Common myeloid progenitor, CD34-positive (primary cell): ENCODE data around the gene SLC10A1.
A peak's percentile ranks its signal among the peaks of the same experiment; 100 is the strongest.
"Not testable (repeated sequence)": the region's sequence is repeated elsewhere in the genome, so short reads cannot be mapped to it uniquely, and the experiment has no call there.

Experiments
- CTCF ChIA-PET: fragments of 350-600 bp; sonication (Branson Sonifier 250); formaldehyde crosslinking; loops from one replicate; lab custom pipeline; 2021; ENCODE audit warnings: antibody characterized with exemption; lab: Charles Lee
- POLR2A ChIA-PET: fragments of 350-600 bp; sonication (Branson Sonifier 250); formaldehyde crosslinking; loops from one replicate; lab custom pipeline; 2021; ENCODE audit warnings: antibody characterized with exemption; lab: Charles Lee
- DNase-seq, 3 donors: peaks; one replicate each; pipeline versions ENCODE4 v3.0.0 to v3.0.0-alpha.2; 2013
- H3K27ac ChIP-seq, 2 experiments: 1 replicate in 1 of 2; 2 replicates in 1 of 2; pipeline ENCODE4 v1.7.0; 2013; ENCODE audit warnings: inconsistent platforms in 2 of 2, low read length in 2 of 2, mild to moderate bottlenecking in 2 of 2, low read depth in 1 of 2, moderate library complexity in 1 of 2; ENCODE audit not compliant: severe bottlenecking in 2 of 2, insufficient read depth in 1 of 2, poor library complexity in 1 of 2
- H3K27me3 ChIP-seq, 5 experiments: replicated peaks in 2 of 5; 1 replicate in 3 of 5; 2 replicates in 2 of 5; pipeline versions ENCODE4 v1.6.1 to v1.7.0; 2013; ENCODE audit warnings: low read length in 4 of 5, mild to moderate bottlenecking in 2 of 5, moderate library complexity in 2 of 5, inconsistent platforms in 1 of 5; ENCODE audit not compliant: insufficient read depth in 5 of 5, control insufficient read depth in 4 of 5
- H3K36me3 ChIP-seq, 4 experiments: 1 replicate in 2 of 4; 2 replicates in 2 of 4; pipeline versions ENCODE4 v1.6.1 to v1.7.0; 2013; ENCODE audit warnings: low read length in 3 of 4, control low read depth in 1 of 4, mild to moderate bottlenecking in 1 of 4; ENCODE audit not compliant: control insufficient read depth in 4 of 4, insufficient read depth in 4 of 4
- H3K4me1 ChIP-seq, 4 experiments: 1 replicate in 3 of 4; 2 replicates in 1 of 4; pipeline versions ENCODE4 v1.6.1 to v1.7.1; 2013; ENCODE audit warnings: low read length in 3 of 4, mild to moderate bottlenecking in 3 of 4, control low read depth in 1 of 4, inconsistent platforms in 1 of 4, moderate library complexity in 1 of 4; ENCODE audit not compliant: control insufficient read depth in 4 of 4, insufficient read depth in 4 of 4; ENCODE audit errors: control extremely low read depth in 1 of 4
- H3K4me3 ChIP-seq, 7 experiments: 1 replicate in 4 of 7; 2 replicates in 3 of 7; pipeline versions ENCODE4 v1.5.1 to v1.7.0; 2013; ENCODE audit warnings: mild to moderate bottlenecking in 7 of 7, low read length in 6 of 7, moderate library complexity in 6 of 7, inconsistent platforms in 2 of 7, low read depth in 2 of 7, control low read depth in 1 of 7; ENCODE audit not compliant: insufficient read depth in 4 of 7, control insufficient read depth in 1 of 7; ENCODE audit errors: extremely low read depth in 1 of 7
- H3K9me3 ChIP-seq, 5 experiments: 1 replicate in 4 of 5; 2 replicates in 1 of 5; pipeline versions ENCODE4 v1.6.1 to v1.7.1; 2013; ENCODE audit warnings: low read length in 4 of 5, mild to moderate bottlenecking in 2 of 5, inconsistent platforms in 1 of 5, low read depth in 1 of 5, moderate library complexity in 1 of 5; ENCODE audit not compliant: control insufficient read depth in 4 of 5, insufficient read depth in 2 of 5; ENCODE audit errors: control extremely low read depth in 1 of 5
- WGBS: methylation state at CpG from one replicate; pipeline ENCODE4 v1.1.5; 2013; ENCODE audit not compliant: insufficient coverage; 5-methylcytosine and 5-hydroxymethylcytosine counted together

Gene SLC10A1

DNA sequence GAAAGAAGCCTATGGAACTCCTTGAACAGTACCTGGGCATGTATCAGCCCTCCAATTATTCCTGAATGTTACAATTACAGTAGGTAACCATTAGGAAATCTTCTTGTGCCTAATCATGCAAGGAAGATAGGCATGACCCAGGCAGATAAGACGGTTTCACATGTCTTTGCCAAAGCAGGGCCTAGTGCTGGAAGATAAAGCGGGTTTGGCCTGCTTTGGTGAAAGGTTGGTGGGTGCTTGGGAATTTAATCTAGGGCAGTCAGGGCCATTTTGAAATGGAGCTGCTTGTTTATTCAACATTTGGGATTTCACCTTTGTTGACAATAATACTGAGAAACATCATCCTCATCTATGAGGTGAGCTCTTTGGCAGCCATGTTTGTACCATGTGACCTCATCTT, 42.6 kb downstream of the SLC10A1 start:
- DNase-seq = no peak
- no peaks in the 10 kb centered on the region for H3K36me3 ChIP-seq
- H3K4me3 ChIP-seq = no peak overlapping the region
- WGBS = 80% methylated on average over 1 of the region's 2 CpGs
- H3K27ac ChIP-seq = no peak overlapping the region
- peaks cover 0 to 13% (median 0%) of the 10 kb centered on the region in 4 experiments for H3K4me1 ChIP-seq
- POLR2A ChIA-PET = no interaction called here
- no peaks in the 10 kb centered on the region for H3K9me3 ChIP-seq
- CTCF ChIA-PET = interaction anchor here (1.0 to 1.9 kb wide), 2 partner anchors 12 to 148 kb away, joined by 4 to 5 read pairs; partner anchors contain the start of gene SRSF5
- no peaks in the 10 kb centered on the region for H3K27me3 ChIP-seq

DNA sequence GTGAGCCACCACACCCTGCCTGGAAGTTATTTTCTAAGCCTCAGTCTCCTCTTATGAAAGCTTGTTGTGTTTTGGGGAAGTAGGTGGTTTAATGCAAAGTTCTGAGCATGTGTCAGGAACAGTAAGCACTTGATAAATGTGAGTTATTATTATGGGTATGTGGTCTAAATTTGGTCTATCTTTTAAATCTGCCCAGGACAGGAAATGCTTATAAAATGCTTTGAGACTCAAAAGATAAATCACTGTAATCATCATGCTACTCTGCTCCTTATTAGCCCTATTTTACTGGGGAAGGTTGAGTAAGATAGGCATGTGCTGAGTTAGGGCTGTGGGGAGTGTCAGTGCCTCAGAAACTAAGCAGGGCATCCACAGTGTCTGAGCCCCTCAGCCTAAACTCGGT, 43.2 kb downstream of the SLC10A1 start:
- peaks cover 0 to 13% (median 0%) of the 10 kb centered on the region in 4 experiments for H3K4me1 ChIP-seq
- no peaks in the 10 kb centered on the region for H3K27me3 ChIP-seq
- H3K4me3 ChIP-seq = no peak overlapping the region
- WGBS = 83% methylated on average over 1 of the region's 1 CpG
- no peaks in the 10 kb centered on the region for H3K36me3 ChIP-seq
- peak in 1 of 3 donors; percentile 34 for DNase-seq
- ChIA-PET CTCF (interaction anchor here (0.6 to 1.9 kb wide), 2 partner anchors 13 to 151 kb away, joined by 4 to 5 read pairs; partner anchors contain the start of gene SRSF5), POLR2A (no interaction called here)
- no peaks in the 10 kb centered on the region for H3K9me3 ChIP-seq
- H3K27ac ChIP-seq = no peak overlapping the region

DNA sequence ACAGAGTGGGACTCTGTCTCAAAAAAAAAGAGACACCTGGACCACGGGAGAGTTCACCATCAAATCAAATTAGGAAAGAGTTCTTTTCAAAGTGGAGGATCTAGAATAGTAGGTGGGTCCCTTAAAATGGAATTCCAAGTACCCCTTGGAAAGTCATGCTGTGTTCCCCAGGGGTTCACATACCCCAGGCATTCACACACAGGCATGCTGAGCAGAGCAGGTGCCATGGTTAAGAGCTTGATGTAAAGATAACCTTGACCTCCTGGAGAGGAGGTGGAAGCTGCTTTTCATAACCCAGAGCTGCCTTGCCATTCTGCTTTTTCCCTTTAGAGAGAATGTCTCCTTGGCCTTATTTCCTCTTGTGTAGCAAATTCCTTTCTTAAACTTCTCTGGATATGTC, 44.3 kb downstream of the SLC10A1 start:
- POLR2A ChIA-PET = interaction anchor here (1.2 kb wide), 1 partner anchor 19 kb away, joined by 3 read pairs; no protein-coding TSS in a partner anchor
- no peak overlapping the region for H3K27ac ChIP-seq
- H3K4me3 ChIP-seq = no peak overlapping the region
- no peaks in the 10 kb centered on the region for H3K9me3 ChIP-seq
- 80% methylated on average over 1 of the region's 1 CpG for WGBS
- no peaks in the 10 kb centered on the region for H3K27me3 ChIP-seq
- CTCF ChIA-PET = interaction anchor here (1.0 kb wide), 1 partner anchor 9 kb away, joined by 4 read pairs; no protein-coding TSS in a partner anchor
- H3K36me3 ChIP-seq = no peaks in the 10 kb centered on the region
- H3K4me1 ChIP-seq = peaks cover 0 to 13% (median 0%) of the 10 kb centered on the region in 4 experiments
- no peak for DNase-seq

DNA sequence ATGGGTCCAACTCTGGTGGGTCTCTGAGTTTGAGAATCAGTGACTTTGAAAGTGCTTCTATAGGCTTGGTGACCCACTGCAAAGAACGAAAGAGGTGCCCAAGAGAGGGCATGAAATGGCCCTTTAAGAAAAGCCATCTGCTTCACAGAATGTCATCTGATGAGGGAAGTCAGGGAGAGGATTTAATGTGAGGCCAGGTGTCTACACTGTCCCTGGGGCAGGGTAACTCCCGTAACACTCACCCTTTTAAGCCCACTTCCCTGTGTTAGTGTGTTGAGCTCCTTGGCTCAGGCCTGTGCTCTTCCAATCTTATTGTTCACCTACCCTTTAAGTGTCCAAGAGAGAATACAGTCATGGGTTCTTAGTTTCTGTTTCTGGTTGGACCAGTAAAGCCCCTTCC, 46.5 kb downstream of the SLC10A1 start:
- CTCF ChIA-PET = no interaction called here

DNA sequence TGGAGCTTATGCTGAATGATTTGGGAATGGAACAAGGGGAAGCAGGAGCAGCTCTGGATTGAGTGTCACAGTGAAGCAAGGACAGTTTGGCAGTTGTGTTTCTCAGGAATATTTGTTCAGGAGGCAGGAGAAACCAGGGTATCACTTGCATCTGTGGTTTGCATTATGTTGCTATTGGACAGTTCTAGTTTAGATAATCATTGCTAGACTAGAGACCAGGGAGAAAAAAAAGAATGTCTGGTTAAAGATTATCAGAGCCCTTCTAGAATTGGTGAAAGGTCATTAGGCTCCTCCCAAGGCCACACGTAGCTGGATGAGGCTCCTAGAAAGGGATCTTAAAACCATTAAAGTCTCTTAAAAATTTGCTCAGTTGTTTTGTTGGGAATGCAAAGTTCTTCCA, 47.1 kb downstream of the SLC10A1 start:
- no peaks in the 10 kb centered on the region for H3K9me3 ChIP-seq
- H3K27me3 ChIP-seq = no peaks in the 10 kb centered on the region
- H3K4me3 ChIP-seq = no peak overlapping the region
- H3K36me3 ChIP-seq = no peaks in the 10 kb centered on the region
- no peak overlapping the region for H3K27ac ChIP-seq
- DNase-seq = no peak
- 100% methylated on average over 1 of the region's 1 CpG for WGBS
- CTCF ChIA-PET = no interaction called here
- H3K4me1 ChIP-seq = peaks cover 0 to 12% (median 1%) of the 10 kb centered on the region in 4 experiments
- POLR2A ChIA-PET = no interaction called here

More for the DNA sequence above, 46.5 kb downstream of the SLC10A1 start:
- H3K9me3 ChIP-seq = no peaks in the 10 kb centered on the region
- H3K4me1 ChIP-seq = peaks cover 0 to 15% (median 1%) of the 10 kb centered on the region in 4 experiments
- H3K27me3 ChIP-seq = no peaks in the 10 kb centered on the region
- H3K36me3 ChIP-seq = no peaks in the 10 kb centered on the region
- H3K27ac ChIP-seq = no peak overlapping the region
- POLR2A ChIA-PET = no interaction called here
- no peak overlapping the region for H3K4me3 ChIP-seq
- WGBS = 100% methylated on average over 2 of the region's 2 CpGs
- no peak for DNase-seq

DNA sequence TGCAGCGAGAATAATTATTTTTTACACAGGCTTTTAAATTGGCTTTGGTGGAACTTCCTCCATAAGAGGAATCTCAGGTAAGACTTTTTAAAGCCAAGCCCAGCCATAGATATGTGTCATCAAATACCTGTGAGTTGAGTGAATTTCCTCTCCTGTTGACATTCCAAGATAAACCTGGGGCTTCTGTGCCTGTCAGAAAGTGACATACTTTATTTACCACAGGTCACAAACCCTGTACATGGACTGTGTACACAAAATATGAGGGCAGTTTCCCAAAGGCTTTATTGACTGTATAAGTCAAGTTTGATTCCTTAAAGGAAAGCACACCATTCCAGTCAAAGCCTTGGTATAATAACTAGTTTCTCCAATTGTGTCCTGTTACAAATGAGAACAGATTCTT, 56.0 kb downstream of the SLC10A1 start:
- no peak for DNase-seq
- ChIA-PET CTCF (interaction anchor here (1.3 kb wide), 1 partner anchor 14 kb away, joined by 3 read pairs; no protein-coding TSS in a partner anchor), POLR2A (no interaction called here)
- Histone ChIP-seq H3K9me3 (no peaks in the 10 kb centered on the region), H3K27me3 (no peaks in the 10 kb centered on the region), H3K27ac (no peak overlapping the region), H3K36me3 (no peaks in the 10 kb centered on the region), H3K4me3 (no peak overlapping the region), H3K4me1 (peaks cover 0 to under 1% (median under 1%) of the 10 kb centered on the region in 4 experiments)
- no CpG with 5 or more reads among the region's 1 CpG for WGBS

DNA sequence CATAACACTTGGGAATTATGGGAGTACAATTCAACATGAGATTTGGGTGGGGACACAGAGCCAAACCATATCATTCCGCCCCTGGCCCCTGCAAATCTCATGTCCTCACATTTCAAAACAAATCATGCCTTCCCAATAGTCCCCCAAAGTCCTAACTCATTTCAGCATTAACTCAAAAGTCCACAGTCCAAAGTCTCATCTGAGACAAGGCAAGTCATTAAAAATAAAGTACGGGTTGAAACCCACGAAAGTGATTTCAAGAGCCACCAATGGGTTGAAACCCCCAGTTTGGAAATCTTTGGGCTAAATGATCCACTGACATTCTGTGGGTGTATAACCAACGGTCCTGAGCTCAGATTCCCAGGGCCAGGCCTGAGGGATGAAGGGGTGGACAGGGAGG, 60.6 kb downstream of the SLC10A1 start:
- H3K4me1 ChIP-seq, H3K27me3 ChIP-seq, DNase-seq, H3K4me3 ChIP-seq, POLR2A ChIA-PET, H3K36me3 ChIP-seq, H3K27ac ChIP-seq, H3K9me3 ChIP-seq: not testable (repeated sequence)
- 97% methylated on average over 4 of the region's 4 CpGs for WGBS
- CTCF ChIA-PET = interaction anchor here (1.1 to 1.4 kb wide), 2 partner anchors 9 to 152 kb away, joined by 3 read pairs; no protein-coding TSS in a partner anchor
